HG03103 (cell line): ENCODE results near the gene FBXO4.
"Not testable (repeated sequence)": the region's sequence is repeated elsewhere in the genome, so short reads cannot be mapped to it uniquely, and the experiment has no call there.

ENCODE experiments used
- ATAC-seq: cut with Tn5 transposase; IDR thresholded peaks from one replicate; pipeline ENCODE4 v1.9.1; 2021; ENCODE audit warnings: low read depth; ENCODE audit not compliant: unreplicated experiment

Gene FBXO4

GRCh38 chr5:41978676-41979075 is 53.6 kb downstream of the FBXO4 start:
- no peak for ATAC-seq

GRCh38 chr5:41980396-41980795 is 55.3 kb downstream of the FBXO4 start:
- ATAC-seq: no peak

DNA sequence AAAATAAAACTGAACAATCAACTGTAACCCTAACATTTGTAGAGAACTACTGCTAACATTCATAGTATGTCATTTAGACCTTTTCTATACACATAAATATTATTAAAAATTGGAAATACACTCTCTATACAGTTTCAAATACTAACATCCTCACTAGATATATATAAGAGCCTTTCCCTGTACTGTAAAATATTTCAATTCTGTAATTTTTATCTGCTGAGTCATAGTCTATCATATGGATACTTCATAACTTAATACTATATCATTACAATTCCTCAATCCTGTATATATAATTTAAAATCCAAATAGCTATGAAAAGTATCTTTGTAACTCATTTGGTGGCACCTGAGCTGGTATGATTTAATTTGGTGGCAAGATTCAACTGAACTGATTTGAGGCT is 55.8 kb downstream of the FBXO4 start:
- ATAC-seq: no peak

DNA sequence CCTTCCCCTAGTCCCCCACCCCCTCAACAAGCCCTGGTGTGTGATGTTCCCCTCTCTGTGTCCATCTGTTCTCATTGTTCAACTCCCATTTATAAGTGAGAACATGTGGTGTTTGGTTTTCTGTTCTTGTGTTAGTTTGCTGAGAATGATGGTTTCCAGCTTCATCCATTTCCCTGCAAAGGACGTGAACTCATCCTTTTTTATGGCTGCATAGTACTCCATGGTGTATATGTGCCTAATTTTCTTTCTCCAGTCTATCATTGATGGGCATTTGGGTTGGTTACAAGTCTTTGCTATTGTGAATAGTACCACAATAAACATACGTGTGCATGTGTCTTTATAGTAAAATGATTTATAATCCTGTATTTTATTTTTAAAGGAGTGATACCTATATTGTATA is 57.8 kb downstream of the FBXO4 start:
- not testable (repeated sequence) for ATAC-seq

- ATAC-seq: no peak
Observed at GRCh38 chr5:41983284-41983683, 58.2 kb downstream of the FBXO4 start.

GRCh38 chr5:41985945-41986695 is 61.0 kb downstream of the FBXO4 start:
- no peak for ATAC-seq
